ENCODE measurements around the gene ADSL. TPM values are rescaled to one million over a fixed set of nuclear protein-coding genes. Genes with fewer than 3 reads are reported as not detected.

The ADSL gene
- total and polyA plus RNA-seq, 7 donors = 114 to 170 (median 147) TPM

GRCh38 chr22:40322818-40323447 is 23.4 kb upstream of the ADSL start:
- no peaks in the 10 kb centered on the region for H3K9me3 ChIP-seq
- no peak for ATAC-seq
- H3K27ac ChIP-seq = no peak overlapping the region
- intact Hi-C loops (cut with DNase I) = no loop called here
- TF ChIP-seq, protein P1, sequence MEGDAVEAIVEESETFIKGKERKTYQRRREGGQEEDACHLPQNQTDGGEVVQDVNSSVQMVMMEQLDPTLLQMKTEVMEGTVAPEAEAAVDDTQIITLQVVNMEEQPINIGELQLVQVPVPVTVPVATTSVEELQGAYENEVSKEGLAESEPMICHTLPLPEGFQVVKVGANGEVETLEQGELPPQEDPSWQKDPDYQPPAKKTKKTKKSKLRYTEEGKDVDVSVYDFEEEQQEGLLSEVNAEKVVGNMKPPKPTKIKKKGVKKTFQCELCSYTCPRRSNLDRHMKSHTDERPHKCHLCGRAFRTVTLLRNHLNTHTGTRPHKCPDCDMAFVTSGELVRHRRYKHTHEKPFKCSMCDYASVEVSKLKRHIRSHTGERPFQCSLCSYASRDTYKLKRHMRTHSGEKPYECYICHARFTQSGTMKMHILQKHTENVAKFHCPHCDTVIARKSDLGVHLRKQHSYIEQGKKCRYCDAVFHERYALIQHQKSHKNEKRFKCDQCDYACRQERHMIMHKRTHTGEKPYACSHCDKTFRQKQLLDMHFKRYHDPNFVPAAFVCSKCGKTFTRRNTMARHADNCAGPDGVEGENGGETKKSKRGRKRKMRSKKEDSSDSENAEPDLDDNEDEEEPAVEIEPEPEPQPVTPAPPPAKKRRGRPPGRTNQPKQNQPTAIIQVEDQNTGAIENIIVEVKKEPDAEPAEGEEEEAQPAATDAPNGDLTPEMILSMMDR (IDR thresholded peaks at IDR 0.05) = no peak
- WGBS, 3 donors = 88 to 91% (median 89%) methylated on average over 17 of the region's 17 CpGs
- H3K27me3 ChIP-seq (ENCODE audit: insufficient read depth in 3 of 3, low read length in 2 of 3) = no peaks in the 10 kb centered on the region
- H3K4me3 ChIP-seq = no peak overlapping the region
- no peaks in the 10 kb centered on the region for H3K4me1 ChIP-seq
- peaks cover 3 to 86% of the 10 kb centered on the region in 2 donors for H3K36me3 ChIP-seq (ENCODE audit: insufficient read depth in 1 of 2, low read depth in 1 of 2)
- no peak for DNase-seq

- DNase-seq (no peak), ATAC-seq (no peak)
- H3K4me1 ChIP-seq = no peaks in the 10 kb centered on the region
- H3K9me3 ChIP-seq = no peaks in the 10 kb centered on the region
- TF ChIP-seq, protein P1 (IDR thresholded peaks at IDR 0.05) = no peak
- H3K4me3 ChIP-seq = no peak overlapping the region
- intact Hi-C loops (cut with DNase I) = no loop called here
- WGBS, 3 donors = 83 to 85% (median 84%) methylated on average over 8 of the region's 8 CpGs
- no peaks in the 10 kb centered on the region for H3K27me3 ChIP-seq (ENCODE audit: insufficient read depth in 3 of 3, low read length in 2 of 3)
- peaks cover 3 to 81% of the 10 kb centered on the region in 2 donors for H3K36me3 ChIP-seq (ENCODE audit: insufficient read depth in 1 of 2, low read depth in 1 of 2)
- H3K27ac ChIP-seq = no peak overlapping the region
These were observed 22.6 kb upstream of the ADSL start for GRCh38 chr22:40323681-40324171.

GRCh38 chr22:40324468-40325305 is 21.6 kb upstream of the ADSL start:
- WGBS, 3 donors = 81 to 83% (median 82%) methylated on average over 19 of the region's 19 CpGs
- DNase-seq = no peak
- Histone ChIP-seq H3K9me3 (no peaks in the 10 kb centered on the region), H3K27me3 (ENCODE audit: insufficient read depth in 3 of 3, low read length in 2 of 3) (no peaks in the 10 kb centered on the region), H3K36me3 (ENCODE audit: insufficient read depth in 1 of 2, low read depth in 1 of 2) (peaks cover 3 to 80% of the 10 kb centered on the region in 2 donors), H3K4me1 (no peaks in the 10 kb centered on the region), H3K4me3 (no peak overlapping the region), H3K27ac (no peak overlapping the region)
- intact Hi-C loops (cut with DNase I) = no loop called here
- TF ChIP-seq, protein P1 (IDR thresholded peaks at IDR 0.05) = no peak
- ATAC-seq = no peak

DNA sequence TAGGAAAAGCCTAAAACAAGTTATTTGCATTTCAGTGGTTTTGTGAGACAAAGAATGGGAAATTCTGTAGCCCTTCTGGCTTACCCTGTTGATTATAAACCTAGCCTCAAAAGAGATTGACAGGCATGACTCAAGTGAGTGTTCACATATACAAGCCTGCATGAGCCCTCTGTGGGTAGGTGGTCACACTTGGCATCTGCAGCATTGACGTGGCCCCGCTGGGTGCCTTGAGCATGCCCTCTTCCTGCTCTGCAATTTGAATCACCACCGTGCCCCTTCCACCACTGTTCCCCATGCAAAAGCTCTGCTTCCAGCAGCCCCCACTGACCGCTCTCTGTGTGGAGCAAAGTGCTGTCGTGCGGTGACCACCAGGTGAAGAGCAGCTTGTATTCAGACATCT is 21.0 kb upstream of the ADSL start:
- DNase-seq (no peak), ATAC-seq (no peak)
- TF ChIP-seq, protein P1 (IDR thresholded peaks at IDR 0.05) = no peak
- H3K9me3 ChIP-seq = no peaks in the 10 kb centered on the region
- no peaks in the 10 kb centered on the region for H3K4me1 ChIP-seq
- intact Hi-C loops (cut with DNase I) = no loop called here
- H3K27me3 ChIP-seq (ENCODE audit: insufficient read depth in 3 of 3, low read length in 2 of 3) = no peaks in the 10 kb centered on the region
- 91 to 95% (median 93%) methylated on average over 6 of the region's 6 CpGs for WGBS, 3 donors
- H3K27ac ChIP-seq = no peak overlapping the region
- H3K36me3 ChIP-seq (ENCODE audit: insufficient read depth in 1 of 2, low read depth in 1 of 2) = peaks cover 3 to 80% of the 10 kb centered on the region in 2 donors
- no peak overlapping the region for H3K4me3 ChIP-seq

Measured in psoas muscle (tissue), 8 donors.